ENCODE data around the gene UBR1. TPM values are rescaled to one million over a fixed set of nuclear protein-coding genes. Genes with fewer than 3 reads are reported as not detected.

Gene UBR1
- polyA plus RNA-seq, 3 donors = 19.4 to 26.4 (median 23.1) TPM

- DNase-seq = no peak
These were observed 12.4 kb upstream of the UBR1 start for GRCh38 chr15:43118286-43118685.

- DNase-seq = no peak
These were observed 5.5 kb upstream of the UBR1 start for GRCh38 chr15:43111354-43111753.

- no peak for DNase-seq
These were observed 1.9 kb upstream of the UBR1 start for GRCh38 chr15:43107751-43108150.

- no peak for DNase-seq
These were observed 620 bp upstream of the UBR1 start for GRCh38 chr15:43106486-43106829.

DNA sequence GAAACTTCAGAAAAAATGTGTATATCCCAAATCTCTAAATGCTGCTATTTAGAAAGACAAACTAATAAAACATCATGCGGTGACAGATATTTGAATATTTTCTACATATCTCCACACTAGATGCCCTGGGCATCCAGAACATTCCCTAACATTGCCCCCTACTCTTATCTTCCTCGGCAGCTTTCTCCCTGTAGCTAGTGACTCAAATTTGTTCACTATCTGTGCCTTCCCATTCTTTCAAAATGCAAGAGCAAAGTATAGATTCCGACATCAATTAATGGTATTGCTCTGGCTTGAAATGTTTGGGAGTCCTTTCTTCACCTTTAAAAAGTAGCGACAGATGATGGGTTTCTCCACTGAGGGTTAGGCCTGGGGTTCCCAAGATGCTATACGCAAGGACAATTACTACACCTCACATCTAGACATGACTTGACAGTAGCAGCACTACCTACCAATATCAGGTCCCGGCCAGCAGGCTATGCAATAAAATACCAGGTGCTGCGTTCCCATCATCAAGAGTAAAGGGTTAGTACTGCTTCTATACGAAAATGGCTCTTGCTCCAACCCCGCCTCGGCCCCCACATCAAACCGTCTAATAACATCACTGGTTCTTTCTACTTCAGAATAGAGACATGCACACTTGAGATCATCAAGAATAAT, 631 bp downstream of the UBR1 start:
- no peak for DNase-seq

DNA sequence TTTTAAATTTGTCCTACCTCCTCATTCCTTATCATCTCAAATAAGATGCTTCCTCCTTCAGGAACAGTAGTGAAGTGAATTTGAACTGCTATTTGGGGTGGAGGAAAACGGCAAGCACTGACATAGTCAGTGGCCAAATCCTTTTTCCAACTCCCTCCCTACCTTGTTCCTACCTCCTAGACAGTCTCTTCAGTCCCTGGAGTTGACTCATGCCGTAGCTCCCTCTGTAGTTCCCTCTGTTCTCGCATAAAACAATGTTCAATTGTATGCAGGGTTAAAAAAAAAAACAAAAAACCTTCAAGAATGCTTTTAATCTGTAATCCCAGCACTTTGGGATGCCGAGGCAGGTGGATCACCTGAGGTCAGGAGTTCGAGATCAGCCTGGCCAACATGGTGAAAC, 1.4 kb downstream of the UBR1 start:
- no peak for DNase-seq

DNA sequence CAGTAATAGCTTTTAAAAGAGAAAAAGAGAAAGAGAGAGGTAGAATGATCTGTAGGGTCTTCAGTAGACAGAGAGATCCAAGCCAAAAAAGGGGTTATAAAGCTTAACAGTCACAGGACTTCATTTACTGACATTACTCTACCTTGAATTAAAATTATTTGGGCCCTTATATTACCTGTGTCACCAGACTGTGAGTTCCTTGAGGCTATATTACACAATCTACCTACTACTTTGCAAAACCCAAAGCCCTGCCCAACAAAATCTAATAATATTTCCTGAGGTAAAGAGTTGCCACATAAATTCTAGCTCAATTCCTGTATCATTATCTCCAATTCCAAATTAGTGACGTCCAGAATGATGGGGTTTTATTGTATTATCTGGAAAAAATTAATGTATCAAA, 1.9 kb downstream of the UBR1 start:
- DNase-seq = no peak

- peak; percentile 17 for DNase-seq
These were observed 3.7 kb downstream of the UBR1 start for GRCh38 chr15:43102187-43102586.

DNA sequence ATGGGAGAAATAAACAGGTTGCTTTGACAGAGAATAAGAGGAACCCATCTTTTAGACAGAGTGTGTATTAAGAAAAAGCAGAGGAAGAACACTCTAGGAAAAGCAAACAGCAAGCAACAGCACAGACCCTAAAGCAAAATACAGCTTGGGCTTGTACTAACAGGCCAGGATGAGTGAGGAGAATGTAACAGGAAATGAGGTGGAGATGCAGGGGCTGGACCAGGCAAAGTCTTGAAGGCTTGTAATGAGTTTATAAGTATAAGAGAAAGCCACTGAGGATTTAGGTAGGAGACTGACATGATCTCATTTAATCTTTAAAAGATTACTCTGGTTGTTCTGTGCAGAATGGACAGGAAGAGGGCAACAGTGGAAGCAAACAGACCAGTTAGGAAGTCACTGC, 4.9 kb downstream of the UBR1 start:
- DNase-seq = no peak

DNA sequence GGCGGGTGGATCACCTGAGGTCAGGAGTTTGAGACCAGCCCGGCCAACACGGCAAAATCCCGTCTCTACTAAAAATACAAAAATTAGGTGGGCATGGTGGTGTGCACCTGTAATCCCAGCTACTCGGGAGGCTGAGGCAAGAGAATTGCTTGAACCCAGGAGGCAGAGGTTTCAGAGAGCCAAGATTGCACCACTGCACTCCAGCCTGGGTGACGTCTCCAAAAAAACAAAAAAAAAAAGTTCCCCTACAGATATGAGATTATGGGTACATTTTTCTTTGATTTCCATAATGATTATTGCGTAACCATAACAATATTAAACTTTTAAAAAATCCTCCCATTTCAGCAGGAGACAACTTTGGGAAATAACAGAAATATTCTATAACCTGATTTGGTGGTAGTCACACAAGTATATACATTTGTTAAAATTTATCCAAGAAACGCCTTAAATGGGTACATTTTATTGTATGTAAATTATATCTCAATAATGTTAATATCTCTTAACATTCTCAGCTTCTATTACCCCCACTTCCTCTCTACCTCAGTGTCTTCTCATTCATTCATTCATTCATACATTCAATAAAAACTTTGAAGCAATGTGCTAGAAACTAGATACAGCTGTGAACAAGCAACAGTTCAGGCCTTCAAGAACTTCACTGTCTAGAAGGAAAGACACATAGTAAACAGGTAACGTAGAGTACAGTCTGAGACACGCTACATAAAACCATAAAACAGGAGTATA, 6.6 kb downstream of the UBR1 start:
- DNase-seq = no peak

- DNase-seq = no peak
These were observed 9.4 kb downstream of the UBR1 start for GRCh38 chr15:43096411-43096810.

DNA sequence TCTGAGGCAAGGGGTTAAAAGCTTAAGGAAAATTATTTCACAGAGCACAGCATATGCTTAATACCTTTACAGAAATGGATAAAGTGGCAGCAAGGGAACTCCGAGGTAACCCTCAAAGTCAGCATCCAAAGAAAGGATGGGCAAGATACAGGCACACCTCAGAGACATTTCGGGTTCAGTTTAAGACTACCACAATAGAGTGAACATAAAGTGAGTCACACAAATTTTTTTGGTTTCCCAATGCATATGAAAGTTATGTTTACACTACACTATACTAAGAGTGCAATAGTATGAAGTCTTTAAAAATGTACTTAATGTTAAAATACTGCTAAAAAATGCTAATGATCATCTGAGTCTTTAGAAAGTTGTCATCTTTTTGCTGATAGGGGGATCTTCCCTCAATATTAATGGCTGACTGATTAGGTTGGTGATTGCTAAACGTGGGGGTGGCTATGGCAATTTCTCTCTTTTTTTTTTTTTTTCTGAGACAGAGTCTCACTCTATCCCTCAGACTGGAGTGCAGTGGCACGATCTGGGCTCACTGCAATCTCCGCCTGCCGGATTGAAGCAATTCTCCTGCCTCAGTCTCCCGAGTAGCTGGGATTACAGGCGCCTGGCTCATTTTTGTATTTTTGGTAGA, 10.0 kb downstream of the UBR1 start:
- no peak for DNase-seq

GRCh38 chr15:43095243-43095642, 10.6 kb downstream of the UBR1 start:
- DNase-seq = no peak

- DNase-seq = no peak
These were observed 11.3 kb downstream of the UBR1 start for GRCh38 chr15:43094416-43095030.

DNA sequence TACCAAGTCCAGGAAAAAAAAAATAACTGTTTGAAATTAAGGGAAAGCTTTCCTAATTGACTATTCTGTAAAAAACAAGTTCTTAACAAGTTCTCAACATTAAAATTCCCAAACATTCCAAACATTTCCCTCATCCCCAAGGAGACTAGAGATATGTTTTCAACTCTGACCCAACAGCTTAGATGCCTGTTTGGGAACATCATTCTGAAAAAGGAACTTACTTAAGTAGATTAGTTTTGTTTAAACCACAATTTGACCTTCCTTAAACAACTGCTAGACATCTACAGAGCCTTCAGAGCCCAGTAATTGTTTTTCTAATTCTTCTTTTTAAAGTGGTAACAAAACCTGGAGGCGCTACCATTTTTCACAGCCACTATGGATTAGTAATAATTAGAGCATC, 12.8 kb downstream of the UBR1 start:
- DNase-seq = no peak

GRCh38 chr15:43091859-43092258, 14.0 kb downstream of the UBR1 start:
- DNase-seq = no peak

DNA sequence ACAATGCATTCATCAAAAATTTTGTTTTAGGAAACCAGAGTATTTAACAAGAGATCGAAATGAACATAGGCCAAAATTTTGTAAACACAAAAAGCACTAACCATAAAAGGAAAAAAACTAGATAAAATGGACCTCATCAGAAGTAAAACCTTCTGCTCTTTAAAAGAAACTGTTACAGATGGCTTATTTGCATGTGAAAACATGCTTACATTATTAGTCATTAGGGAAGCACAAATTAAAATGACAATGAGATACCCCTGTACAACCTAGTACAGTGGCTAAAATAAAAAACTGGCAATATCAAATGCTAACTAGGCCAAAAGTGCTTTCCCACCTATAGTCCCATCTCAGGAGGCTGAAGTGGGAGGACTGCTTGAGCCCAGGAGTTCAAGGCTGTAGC, 19.3 kb downstream of the UBR1 start:
- DNase-seq = no peak

DNA sequence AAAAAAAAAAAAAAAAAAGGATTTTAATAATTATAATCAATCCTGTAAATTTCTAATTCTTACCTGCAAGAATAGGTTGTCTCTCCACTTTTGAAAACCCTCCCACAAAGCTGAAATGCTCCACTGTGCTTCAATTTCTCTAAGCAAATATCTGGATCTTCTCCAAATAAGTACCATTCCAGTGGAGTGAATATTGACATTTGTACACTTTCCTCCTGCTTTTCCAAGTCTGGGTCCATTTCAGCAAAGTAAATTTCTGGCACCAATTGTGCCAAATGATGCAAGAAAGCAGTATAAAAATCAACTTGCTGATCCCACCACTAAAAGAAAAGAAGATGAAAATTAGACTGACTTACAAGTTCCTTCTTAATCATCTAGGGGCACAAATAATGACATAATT, 19.9 kb downstream of the UBR1 start:
- DNase-seq = no peak

DNA sequence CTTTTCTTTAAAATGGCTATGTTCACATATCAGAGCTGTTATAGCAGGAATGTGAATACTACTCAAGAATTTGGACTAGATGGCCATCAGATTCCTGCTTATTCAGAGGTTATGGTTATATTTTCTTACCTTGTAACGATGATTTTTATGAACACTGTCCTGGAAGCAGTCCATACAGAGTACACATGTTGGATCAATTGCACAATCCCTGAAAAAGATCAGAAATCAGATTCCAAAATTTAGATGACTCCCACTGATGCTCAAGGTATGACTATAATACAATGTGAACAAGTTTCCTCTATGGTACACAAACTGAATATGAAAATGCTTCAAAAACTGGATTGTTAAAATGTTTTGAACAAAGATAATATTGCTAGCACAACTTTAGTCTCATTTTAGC, 23.3 kb downstream of the UBR1 start:
- DNase-seq = no peak

GRCh38 chr15:43081283-43081682, 24.6 kb downstream of the UBR1 start:
- DNase-seq = no peak

GRCh38 chr15:43071451-43071850, 34.4 kb downstream of the UBR1 start:
- DNase-seq = no peak

- no peak for DNase-seq
These were observed 34.9 kb downstream of the UBR1 start for GRCh38 chr15:43070893-43071292.

GRCh38 chr15:43070249-43070648, 35.6 kb downstream of the UBR1 start:
- no peak for DNase-seq

Measured in renal pelvis (tissue), 4 donors.